Endodermal cell (in vitro differentiated cells): ENCODE measurements around the gene TRAP1. TPM values are rescaled to one million over a fixed set of nuclear protein-coding genes. Genes with fewer than 3 reads are reported as not detected.

ENCODE experiments used
- DNase-seq: peaks from one replicate; pipeline ENCODE4 v3.0.0-alpha.2; 2017
- H3K27ac ChIP-seq: 2 replicates; pipeline ENCODE4 v1.5.1; 2013; ENCODE audit warnings: mild to moderate bottlenecking, low read depth, low read length, moderate library complexity
- H3K27me3 ChIP-seq: 2 replicates; pipeline ENCODE4 v1.6.1; 2013; ENCODE audit warnings: mild to moderate bottlenecking, low read length, moderate library complexity; ENCODE audit not compliant: insufficient read depth, control insufficient read depth, poor library complexity, severe bottlenecking
- H3K36me3 ChIP-seq: 2 replicates; pipeline ENCODE4 v1.7.0; 2013; ENCODE audit warnings: mild to moderate bottlenecking, low read length, moderate library complexity; ENCODE audit not compliant: control insufficient read depth, insufficient read depth
- H3K4me1 ChIP-seq: one replicate; pipeline ENCODE4 v1.7.0; 2013; ENCODE audit warnings: low read length; ENCODE audit not compliant: control insufficient read depth, insufficient read depth
- H3K4me3 ChIP-seq: 2 replicates; pipeline ENCODE4 v1.5.1; 2013; ENCODE audit warnings: mild to moderate bottlenecking, low read length, moderate library complexity
- H3K9ac ChIP-seq: 2 replicates; pipeline ENCODE4 v1.6.1; 2013; ENCODE audit warnings: mild to moderate bottlenecking, low read length, moderate library complexity; ENCODE audit not compliant: poor library complexity, severe bottlenecking; ENCODE audit errors: extremely low read depth
- H3K9me3 ChIP-seq: 2 replicates; pipeline ENCODE4 v1.6.1; 2013; ENCODE audit warnings: mild to moderate bottlenecking, low read length, moderate library complexity; ENCODE audit not compliant: control insufficient read depth
- H3K27ac Mint-ChIP-seq: 2 replicates; pipeline ENCODE4 v1.8.0; 2020; ENCODE audit warnings: mixed read lengths
- H3K27me3 Mint-ChIP-seq: 2 replicates; pipeline ENCODE4 v1.8.0; 2021; ENCODE audit warnings: mild to moderate bottlenecking, mixed read lengths; ENCODE audit not compliant: insufficient read depth
- H3K36me3 Mint-ChIP-seq: 2 replicates; pipeline ENCODE4 v1.8.0; 2020; ENCODE audit warnings: low read depth, mixed read lengths
- H3K4me1 Mint-ChIP-seq: 2 replicates; pipeline ENCODE4 v1.8.0; 2020; ENCODE audit warnings: mixed read lengths
- H3K4me3 Mint-ChIP-seq: 2 replicates; pipeline ENCODE4 v1.8.0; 2020; ENCODE audit warnings: mild to moderate bottlenecking, moderate library complexity, mixed read lengths
- H3K9me3 Mint-ChIP-seq: 2 replicates; pipeline ENCODE4 v1.8.0; 2020; ENCODE audit warnings: mild to moderate bottlenecking, mixed read lengths
- CTCF ChIP-seq: fragments of 200-600 bp; sonication (generic); conservative IDR thresholded peaks from 2 replicates; pipeline ENCODE4 v1.5.0; 2021; ENCODE audit warnings: antibody characterized with exemption, mild to moderate bottlenecking
- WGBS, 2 experiments: methylation state at CpG; one replicate each; pipeline versions ENCODE4 v1.1.5 to v1.1.7; 2013; ENCODE audit warnings: missing lambda C conversion rate in 2 of 2, mixed read lengths in 1 of 2; ENCODE audit not compliant: insufficient coverage in 1 of 2, insufficient read length in 1 of 2; 5-methylcytosine and 5-hydroxymethylcytosine counted together
- total RNA-seq, 2 donors: library from RNA; stranded (reverse); fragmentation: NEBNext Ultra II Directional in 1 of 2; extraction: Animal tissue kit (Norgen Biotek cat#: 25700) in 1 of 2; gene quantifications; 2 replicates in 1 of 2; 3 replicates in 1 of 2; pipeline ENCODE4 v1.2.1, GENCODE V29; 2021

TRAP1 gene
- total RNA-seq, 2 donors from 2014 or later, result 144 to 156 TPM

DNA sequence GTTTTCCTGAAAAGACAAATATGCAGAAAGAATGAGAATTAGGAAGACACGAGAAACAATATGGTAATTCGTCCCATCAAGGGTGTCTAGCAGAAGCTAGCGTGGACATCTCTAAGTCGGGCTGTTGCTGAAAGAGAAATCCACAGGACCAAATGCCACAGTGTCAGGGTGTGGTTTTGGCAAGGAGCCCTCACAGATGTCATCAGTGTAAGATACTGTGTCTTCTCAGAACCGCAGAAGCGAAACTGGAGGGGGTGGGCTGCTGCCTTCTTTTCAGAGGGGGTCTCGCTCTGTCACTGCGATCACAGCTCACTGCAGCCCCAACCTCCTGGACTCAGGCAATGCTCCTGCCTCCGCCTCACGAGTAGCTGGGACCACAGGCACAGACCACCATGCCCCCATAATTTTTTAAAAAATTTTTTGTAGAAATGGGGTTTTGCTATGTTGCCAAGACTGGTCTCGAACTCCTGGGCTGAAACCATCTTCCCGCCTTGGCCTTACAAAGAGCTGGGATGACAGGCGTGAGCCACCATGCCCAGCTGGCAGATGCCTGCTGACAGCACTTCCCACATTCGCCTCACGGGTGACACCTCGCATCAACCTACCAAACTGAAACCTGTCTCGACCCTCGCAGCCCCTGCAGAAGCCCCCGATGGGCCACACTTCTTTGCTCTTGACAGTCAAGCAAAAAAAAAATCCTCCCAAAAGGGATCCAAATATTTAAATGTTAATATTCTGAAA is 26.2 kb downstream of the TRAP1 start:
- peaks cover 11% of the 10 kb centered on the region for H3K4me1 Mint-ChIP-seq
- 92 to 97% methylated on average over 11 to 17 of the region's 19 CpGs for WGBS, 2 experiments
- H3K9ac ChIP-seq, result no peak overlapping the region
- H3K27ac Mint-ChIP-seq, result peak overlapping the region; percentile 88
- DNase-seq, result no peak
- H3K27me3 Mint-ChIP-seq, result no peaks in the 10 kb centered on the region
- H3K9me3 ChIP-seq, result no peaks in the 10 kb centered on the region
- TF ChIP-seq CTCF, result no peak
- H3K36me3 ChIP-seq, result peaks cover 40% of the 10 kb centered on the region
- H3K4me3 Mint-ChIP-seq, result no peak overlapping the region
- no peaks in the 10 kb centered on the region for H3K9me3 Mint-ChIP-seq
- H3K36me3 Mint-ChIP-seq, result peaks cover 44% of the 10 kb centered on the region
- H3K27ac ChIP-seq, result no peak overlapping the region
- no peak overlapping the region for H3K4me3 ChIP-seq
- no peaks in the 10 kb centered on the region for H3K27me3 ChIP-seq
- peaks cover 7% of the 10 kb centered on the region for H3K4me1 ChIP-seq

- Histone ChIP-seq H3K9me3 (no peaks in the 10 kb centered on the region), H3K9ac (no peak overlapping the region), H3K27ac (no peak overlapping the region), H3K4me1 (peaks cover 3% of the 10 kb centered on the region), H3K4me3 (no peak overlapping the region), H3K27me3 (no peaks in the 10 kb centered on the region), H3K36me3 (peaks cover 47% of the 10 kb centered on the region)
- Mint-ChIP-seq H3K27ac (peak overlapping the region; percentile 88), H3K36me3 (peaks cover 49% of the 10 kb centered on the region), H3K4me1 (peaks cover 5% of the 10 kb centered on the region), H3K9me3 (no peaks in the 10 kb centered on the region), H3K4me3 (no peak overlapping the region), H3K27me3 (no peaks in the 10 kb centered on the region)
- WGBS, 2 experiments, result 66 to 73% methylated on average over 16 to 18 of the region's 18 CpGs
- peak; percentile 96 for TF ChIP-seq CTCF
- DNase-seq, result peak; percentile 97
These were observed 26.8 kb downstream of the TRAP1 start for GRCh38 chr16:3690470-3690928.

DNA sequence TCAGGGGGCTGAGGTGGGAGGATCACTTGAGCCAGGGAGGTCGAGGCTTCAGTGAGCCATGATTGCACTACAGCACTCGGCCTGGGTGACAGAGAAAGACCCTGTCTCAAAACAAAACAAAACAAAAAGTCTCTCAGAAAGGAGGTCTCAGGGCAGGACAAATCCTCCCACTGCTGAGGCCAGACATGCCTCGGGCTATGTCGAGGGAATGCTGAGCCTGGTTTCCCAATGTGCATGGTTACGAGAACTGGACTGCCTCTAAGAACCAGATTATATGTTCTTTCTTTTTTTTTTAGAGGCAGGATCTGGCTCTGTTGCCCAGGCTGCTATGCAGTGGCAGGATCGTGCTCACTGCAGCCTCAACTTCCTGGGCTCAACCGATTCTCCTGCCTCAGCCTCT is 27.6 kb downstream of the TRAP1 start:
- Mint-ChIP-seq H3K27ac (no peak overlapping the region), H3K27me3 (no peaks in the 10 kb centered on the region), H3K9me3 (no peaks in the 10 kb centered on the region), H3K36me3 (peaks cover 54% of the 10 kb centered on the region), H3K4me1 (peaks cover 4% of the 10 kb centered on the region), H3K4me3 (no peak overlapping the region)
- no peaks in the 10 kb centered on the region for H3K27me3 ChIP-seq
- H3K4me1 ChIP-seq, result peaks cover 3% of the 10 kb centered on the region
- H3K9me3 ChIP-seq, result no peaks in the 10 kb centered on the region
- H3K9ac ChIP-seq, result no peak overlapping the region
- H3K27ac ChIP-seq, result no peak overlapping the region
- peaks cover 53% of the 10 kb centered on the region for H3K36me3 ChIP-seq
- 92 to 93% methylated on average over 6 to 7 of the region's 7 CpGs for WGBS, 2 experiments
- no peak for DNase-seq
- H3K4me3 ChIP-seq, result no peak overlapping the region
- no peak for TF ChIP-seq CTCF
